ENCODE results near the gene PTTG2. TPM values are rescaled to one million over a fixed set of nuclear protein-coding genes. Genes with fewer than 3 reads are reported as not detected.

The PTTG2 gene
- polyA plus RNA-seq, 3 donors from 2014 or later: not detected

DNA sequence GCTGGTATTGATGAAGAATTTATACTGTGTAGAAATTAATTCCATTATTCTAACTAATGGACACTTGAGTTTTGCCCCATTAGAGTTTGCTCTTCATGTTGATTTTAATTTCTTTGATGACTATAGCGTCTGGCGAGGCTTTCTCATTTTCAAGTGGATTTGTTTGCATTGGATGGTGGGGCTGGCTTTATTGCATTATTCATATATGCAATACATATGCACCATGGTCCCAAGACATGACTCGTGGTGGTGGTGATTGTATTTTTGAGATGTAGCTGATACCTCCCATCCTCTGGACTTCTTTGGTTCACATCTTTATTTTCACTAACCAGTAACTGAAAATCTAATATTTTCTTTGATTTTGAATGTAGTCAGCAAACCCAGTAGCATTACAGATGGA lies 39.8 kb downstream of the PTTG2 start:
- DNase-seq: no peak
- H3K36me3 Mint-ChIP-seq: peaks cover 0 to 8% (median 0%) of the 10 kb centered on the region in 3 donors
- peak overlapping the region in 1 of 5 donors; percentile 65 for H3K4me3 Mint-ChIP-seq
- peaks cover 0 to under 1% (median 0%) of the 10 kb centered on the region in 3 donors for H3K27me3 Mint-ChIP-seq (ENCODE audit: low read depth in 3 of 3)
- H3K4me1 Mint-ChIP-seq: peaks cover 63 to 75% of the 10 kb centered on the region in 2 donors
- no peaks in the 10 kb centered on the region for H3K9me3 Mint-ChIP-seq
- H3K27ac Mint-ChIP-seq: peak overlapping the region in 3 of 6 donors; percentile 62 to 67 (median 65)

DNA sequence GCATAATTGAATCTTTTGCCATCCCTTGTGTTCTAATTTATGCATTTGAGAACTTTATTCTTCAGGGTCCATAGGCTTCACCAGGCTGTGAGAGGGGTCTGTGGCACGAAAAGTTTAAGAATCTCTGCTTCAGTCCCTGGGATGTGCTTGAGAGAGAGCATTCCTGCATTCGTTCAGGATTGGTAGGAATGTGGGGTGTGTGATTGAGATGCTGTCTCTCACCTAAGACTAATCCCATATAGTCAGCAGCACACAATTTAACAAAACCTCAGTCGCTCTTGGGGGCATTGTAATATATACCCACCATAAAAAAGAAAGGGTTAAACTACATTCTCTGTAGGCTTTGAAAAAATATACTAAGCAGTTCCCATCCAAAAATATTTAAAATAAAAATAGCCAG lies 41.7 kb downstream of the PTTG2 start:
- peaks cover 0 to 8% (median 0%) of the 10 kb centered on the region in 3 donors for H3K36me3 Mint-ChIP-seq
- peaks cover 0 to 2% (median 0%) of the 10 kb centered on the region in 3 donors for H3K27me3 Mint-ChIP-seq (ENCODE audit: low read depth in 3 of 3)
- no peak for DNase-seq
- peaks cover 68 to 78% of the 10 kb centered on the region in 2 donors for H3K4me1 Mint-ChIP-seq
- H3K27ac Mint-ChIP-seq: peak overlapping the region in 1 of 6 donors; percentile 73
- H3K4me3 Mint-ChIP-seq: no peak overlapping the region
- H3K9me3 Mint-ChIP-seq: no peaks in the 10 kb centered on the region

GRCh38 chr4:38002451-38003071 lies 42.4 kb downstream of the PTTG2 start:
- peaks cover 0 to 11% (median 0%) of the 10 kb centered on the region in 3 donors for H3K36me3 Mint-ChIP-seq
- peak overlapping the region; percentile 54 to 87 (median 78) for H3K27ac Mint-ChIP-seq
- DNase-seq: no peak
- peak overlapping the region in 2 of 5 donors; percentile 46 to 75 for H3K4me3 Mint-ChIP-seq
- peaks cover 0 to 2% (median 0%) of the 10 kb centered on the region in 3 donors for H3K27me3 Mint-ChIP-seq (ENCODE audit: low read depth in 3 of 3)
- peaks cover 71 to 79% of the 10 kb centered on the region in 2 donors for H3K4me1 Mint-ChIP-seq
- H3K9me3 Mint-ChIP-seq: no peaks in the 10 kb centered on the region

DNA sequence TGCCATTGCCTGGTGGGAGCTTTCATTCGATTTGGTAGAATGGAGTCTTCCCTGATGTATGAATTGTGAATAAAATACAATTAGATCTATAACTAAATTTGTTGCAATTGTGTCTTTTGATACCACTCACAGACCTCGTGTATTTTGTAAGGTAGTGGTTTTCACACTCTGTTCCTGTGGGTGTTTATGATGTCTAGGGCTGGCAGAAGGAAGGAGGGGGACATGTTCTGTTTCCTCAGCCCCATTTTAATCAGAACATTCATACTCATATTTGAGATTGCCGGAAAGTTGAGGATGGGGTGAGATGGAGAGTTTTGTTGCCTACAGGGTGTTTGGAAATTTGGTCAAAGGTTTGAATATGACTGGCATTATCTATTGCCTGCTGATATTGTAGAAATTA lies 42.9 kb downstream of the PTTG2 start:
- Mint-ChIP-seq H3K9me3 (no peaks in the 10 kb centered on the region), H3K27ac (peak overlapping the region; percentile 70 to 86 (median 78)), H3K4me1 (peaks cover 71 to 79% of the 10 kb centered on the region in 2 donors), H3K36me3 (peaks cover 0 to 9% (median 0%) of the 10 kb centered on the region in 3 donors), H3K4me3 (peak overlapping the region; percentile 57 to 78 (median 72)), H3K27me3 (ENCODE audit: low read depth in 3 of 3) (peaks cover 0 to 2% (median 0%) of the 10 kb centered on the region in 3 donors)
- DNase-seq: peak; percentile 66 to 68 (median 67)

- Mint-ChIP-seq H3K4me3 (peak overlapping the region; percentile 57 to 78 (median 72)), H3K27ac (peak overlapping the region; percentile 70 to 86 (median 78)), H3K9me3 (no peaks in the 10 kb centered on the region), H3K36me3 (peaks cover 0 to 9% (median 0%) of the 10 kb centered on the region in 3 donors), H3K27me3 (ENCODE audit: low read depth in 3 of 3) (peaks cover 0 to 2% (median 0%) of the 10 kb centered on the region in 3 donors), H3K4me1 (peaks cover 71 to 79% of the 10 kb centered on the region in 2 donors)
- no peak for DNase-seq
These were observed 43.4 kb downstream of the PTTG2 start for GRCh38 chr4:38003628-38004027.

- Mint-ChIP-seq H3K9me3 (no peaks in the 10 kb centered on the region), H3K4me1 (peaks cover 71 to 79% of the 10 kb centered on the region in 2 donors), H3K4me3 (peak overlapping the region in 1 of 5 donors; percentile 28), H3K36me3 (peaks cover 0 to 9% (median 0%) of the 10 kb centered on the region in 3 donors), H3K27ac (peak overlapping the region in 4 of 6 donors; percentile 28 to 55 (median 40)), H3K27me3 (ENCODE audit: low read depth in 3 of 3) (peaks cover 0 to 2% (median 0%) of the 10 kb centered on the region in 3 donors)
- no peak for DNase-seq
These were observed 43.9 kb downstream of the PTTG2 start for GRCh38 chr4:38004062-38004461.

DNA sequence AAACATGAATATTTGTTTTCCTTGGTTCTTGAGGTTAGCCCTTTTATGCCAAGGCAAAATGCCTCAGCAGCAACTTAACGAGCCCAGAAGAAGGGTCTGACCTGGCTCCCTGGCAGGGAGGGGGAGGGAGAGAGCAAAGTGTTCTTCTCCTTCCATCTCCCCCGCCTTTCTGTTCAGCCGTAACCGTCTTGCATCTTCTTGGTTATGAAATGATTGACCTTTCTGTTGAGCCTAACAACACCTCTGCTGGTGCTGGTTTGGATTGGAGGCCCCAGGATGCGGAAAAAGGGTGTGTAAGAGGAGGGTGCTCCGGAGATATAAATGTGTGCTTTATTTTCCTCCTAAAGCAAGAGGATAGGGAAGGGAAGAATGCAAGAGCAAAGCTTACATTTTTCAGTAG lies 44.7 kb downstream of the PTTG2 start:
- peak overlapping the region in 1 of 5 donors; percentile 12 for H3K4me3 Mint-ChIP-seq
- H3K4me1 Mint-ChIP-seq: peaks cover 65 to 71% of the 10 kb centered on the region in 2 donors
- H3K9me3 Mint-ChIP-seq: no peaks in the 10 kb centered on the region

GRCh38 chr4:38005637-38006036 lies 45.4 kb downstream of the PTTG2 start:
- Mint-ChIP-seq H3K9me3 (no peaks in the 10 kb centered on the region), H3K27me3 (ENCODE audit: low read depth in 3 of 3) (peaks cover 0 to 2% (median 0%) of the 10 kb centered on the region in 3 donors), H3K36me3 (peaks cover 0 to 9% (median 0%) of the 10 kb centered on the region in 3 donors), H3K4me3 (peak overlapping the region in 1 of 5 donors; percentile 19), H3K27ac (peak overlapping the region in 3 of 6 donors; percentile 32 to 53 (median 48)), H3K4me1 (peaks cover 65 to 77% of the 10 kb centered on the region in 2 donors)
- DNase-seq: no peak

More for the DNA sequence above, 44.7 kb downstream of the PTTG2 start:
- peaks cover 0 to 2% (median 0%) of the 10 kb centered on the region in 3 donors for H3K27me3 Mint-ChIP-seq (ENCODE audit: low read depth in 3 of 3)
- H3K27ac Mint-ChIP-seq: peak overlapping the region in 2 of 6 donors; percentile 28 to 69
- no peak for DNase-seq
- peaks cover 0 to 9% (median 0%) of the 10 kb centered on the region in 3 donors for H3K36me3 Mint-ChIP-seq

- Mint-ChIP-seq H3K27me3 (ENCODE audit: low read depth in 3 of 3) (peaks cover 0 to 2% (median 0%) of the 10 kb centered on the region in 3 donors), H3K36me3 (peaks cover 0 to 4% (median 0%) of the 10 kb centered on the region in 3 donors), H3K4me3 (peak overlapping the region in 4 of 5 donors; percentile 0 to 38 (median 8)), H3K27ac (peak overlapping the region in 5 of 6 donors; percentile 5 to 60 (median 22)), H3K9me3 (no peaks in the 10 kb centered on the region), H3K4me1 (peaks cover 64 to 77% of the 10 kb centered on the region in 2 donors)
- no peak for DNase-seq
These were observed 47.4 kb downstream of the PTTG2 start for GRCh38 chr4:38007645-38008044.

GRCh38 chr4:38008571-38009021 lies 48.4 kb downstream of the PTTG2 start:
- Mint-ChIP-seq H3K4me1 (peaks cover 54 to 68% of the 10 kb centered on the region in 2 donors), H3K4me3 (peak overlapping the region in 4 of 5 donors; percentile 5 to 52 (median 42))
- DNase-seq: no peak

DNA sequence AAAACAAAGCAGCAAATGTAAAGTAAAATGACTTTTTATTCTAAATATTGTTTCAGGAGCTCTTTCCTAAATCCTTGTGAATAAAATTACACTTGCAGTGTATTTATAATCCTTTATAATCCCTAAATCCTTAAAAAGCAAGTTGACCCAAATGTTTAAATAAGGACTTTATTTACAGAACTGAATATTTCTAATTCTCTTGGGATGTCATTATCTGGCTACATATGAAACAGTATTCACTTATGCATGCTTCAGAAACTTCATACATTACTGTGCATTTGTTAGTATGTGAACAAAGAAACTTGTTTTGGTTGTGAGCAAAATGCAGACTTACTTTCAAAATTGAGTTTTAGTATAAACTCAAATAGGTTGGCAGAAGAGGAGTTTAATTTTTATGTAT lies 49.2 kb downstream of the PTTG2 start:
- peaks cover 0 to 4% (median 0%) of the 10 kb centered on the region in 3 donors for H3K36me3 Mint-ChIP-seq
- H3K27ac Mint-ChIP-seq: no peak overlapping the region
- peaks cover 0 to 2% (median 0%) of the 10 kb centered on the region in 3 donors for H3K27me3 Mint-ChIP-seq (ENCODE audit: low read depth in 3 of 3)
- no peaks in the 10 kb centered on the region for H3K9me3 Mint-ChIP-seq
- H3K4me1 Mint-ChIP-seq: peaks cover 47 to 59% of the 10 kb centered on the region in 2 donors
- no peak for DNase-seq
- no peak overlapping the region for H3K4me3 Mint-ChIP-seq

More at GRCh38 chr4:38008571-38009021, 48.4 kb downstream of the PTTG2 start:
- peak overlapping the region; percentile 22 to 73 (median 56) for H3K27ac Mint-ChIP-seq
- peaks cover 0 to 2% (median 0%) of the 10 kb centered on the region in 3 donors for H3K27me3 Mint-ChIP-seq (ENCODE audit: low read depth in 3 of 3)
- H3K9me3 Mint-ChIP-seq: no peaks in the 10 kb centered on the region
- H3K36me3 Mint-ChIP-seq: peaks cover 0 to 4% (median 0%) of the 10 kb centered on the region in 3 donors

- DNase-seq: no peak
- H3K36me3 Mint-ChIP-seq: peaks cover 3 to 6% (median 3%) of the 10 kb centered on the region in 3 donors
- H3K4me3 Mint-ChIP-seq: no peak overlapping the region
- no peaks in the 10 kb centered on the region for H3K9me3 Mint-ChIP-seq
- H3K27ac Mint-ChIP-seq: no peak overlapping the region
- H3K4me1 Mint-ChIP-seq: peaks cover 42 to 54% of the 10 kb centered on the region in 2 donors
- H3K27me3 Mint-ChIP-seq (ENCODE audit: low read depth in 3 of 3): peaks cover 0 to under 1% (median 0%) of the 10 kb centered on the region in 3 donors
These were observed 49.8 kb downstream of the PTTG2 start for GRCh38 chr4:38009949-38010348.
